SH-SY5Y (cell line): ENCODE data around the gene ACER2.

ENCODE experiments used
- GATA2 ChIP-seq: IDR thresholded peaks from 2 replicates; pipeline ENCODE4 v1.6.1; 2011; ENCODE audit warnings: mild to moderate bottlenecking, low read depth, low read length
- GATA3 ChIP-seq: IDR thresholded peaks from 2 replicates; pipeline ENCODE4 v1.6.1; 2011; ENCODE audit warnings: low read depth, mild to moderate bottlenecking, low read length, moderate library complexity

Gene ACER2

DNA sequence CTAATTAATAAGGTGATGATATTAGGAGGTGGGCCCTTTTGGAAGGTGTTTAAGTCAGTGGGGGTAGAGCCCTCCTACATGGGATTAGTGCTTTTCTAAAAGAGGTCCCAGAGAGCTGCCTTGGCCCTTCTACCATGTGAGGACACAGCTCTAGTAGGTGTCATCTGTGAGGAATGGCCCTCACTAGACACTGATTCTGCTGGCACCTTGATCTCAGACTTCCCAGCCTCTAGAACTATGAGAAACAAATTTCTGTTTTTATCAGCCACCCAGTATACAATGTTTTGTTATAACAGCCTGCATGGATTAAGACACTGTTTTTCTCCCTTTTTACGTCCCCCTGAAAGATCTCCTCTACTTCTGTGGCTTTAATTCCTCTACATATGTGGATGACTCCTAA is 31.6 kb downstream of the ACER2 start:
- TF ChIP-seq GATA3 (no peak), GATA2 (no peak)

GRCh38 chr9:19440823-19441580 is 32.2 kb downstream of the ACER2 start:
- TF ChIP-seq GATA2 (no peak), GATA3 (no peak)

DNA sequence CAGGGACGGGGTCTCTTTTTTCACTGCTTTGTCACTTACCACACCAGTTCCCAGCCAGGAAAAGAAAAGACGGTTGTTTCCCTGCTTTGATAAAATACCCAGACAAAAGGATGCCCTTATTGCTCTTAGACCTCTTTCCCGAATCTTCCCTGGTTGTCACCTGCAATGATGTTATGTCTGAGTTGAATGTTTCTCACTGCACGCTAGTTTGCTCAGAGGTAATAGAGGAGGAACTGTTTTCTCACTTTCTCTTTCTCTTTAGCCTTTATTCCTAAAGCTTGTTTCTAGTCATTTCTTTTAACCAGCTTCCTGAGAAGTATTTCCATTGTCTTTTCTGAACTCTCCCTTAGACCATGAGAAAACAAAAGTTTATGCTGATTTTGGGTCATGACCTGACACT is 32.9 kb downstream of the ACER2 start:
- no peak for TF ChIP-seq GATA2
- TF ChIP-seq GATA3 = no peak

- TF ChIP-seq GATA2 = no peak
- no peak for TF ChIP-seq GATA3
Measured at GRCh38 chr9:19442240-19442639, 33.4 kb downstream of the ACER2 start.

DNA sequence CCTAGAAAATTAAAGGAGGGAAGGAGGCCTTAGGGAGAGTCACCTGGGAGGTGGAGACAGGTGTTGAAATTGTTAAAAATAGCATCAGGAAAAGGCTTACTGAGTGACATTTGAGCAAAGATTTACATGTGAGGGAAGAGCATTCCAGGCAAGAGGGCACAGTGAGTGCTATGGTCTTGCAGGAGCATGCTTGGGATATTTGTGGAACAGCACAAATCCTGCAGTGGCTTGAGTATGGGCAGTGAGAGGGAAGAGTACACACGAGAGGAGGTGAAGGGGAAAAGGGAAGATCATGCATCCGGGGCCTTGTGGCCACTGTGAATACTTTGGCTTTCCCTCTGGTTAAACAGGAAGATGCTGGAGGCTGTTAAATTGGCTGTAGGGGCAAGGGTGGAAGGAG is 36.6 kb downstream of the ACER2 start:
- no peak for TF ChIP-seq GATA2
- TF ChIP-seq GATA3 = no peak

- TF ChIP-seq GATA3 (no peak), GATA2 (no peak)
Measured at GRCh38 chr9:19446361-19446861, 37.6 kb downstream of the ACER2 start.

DNA sequence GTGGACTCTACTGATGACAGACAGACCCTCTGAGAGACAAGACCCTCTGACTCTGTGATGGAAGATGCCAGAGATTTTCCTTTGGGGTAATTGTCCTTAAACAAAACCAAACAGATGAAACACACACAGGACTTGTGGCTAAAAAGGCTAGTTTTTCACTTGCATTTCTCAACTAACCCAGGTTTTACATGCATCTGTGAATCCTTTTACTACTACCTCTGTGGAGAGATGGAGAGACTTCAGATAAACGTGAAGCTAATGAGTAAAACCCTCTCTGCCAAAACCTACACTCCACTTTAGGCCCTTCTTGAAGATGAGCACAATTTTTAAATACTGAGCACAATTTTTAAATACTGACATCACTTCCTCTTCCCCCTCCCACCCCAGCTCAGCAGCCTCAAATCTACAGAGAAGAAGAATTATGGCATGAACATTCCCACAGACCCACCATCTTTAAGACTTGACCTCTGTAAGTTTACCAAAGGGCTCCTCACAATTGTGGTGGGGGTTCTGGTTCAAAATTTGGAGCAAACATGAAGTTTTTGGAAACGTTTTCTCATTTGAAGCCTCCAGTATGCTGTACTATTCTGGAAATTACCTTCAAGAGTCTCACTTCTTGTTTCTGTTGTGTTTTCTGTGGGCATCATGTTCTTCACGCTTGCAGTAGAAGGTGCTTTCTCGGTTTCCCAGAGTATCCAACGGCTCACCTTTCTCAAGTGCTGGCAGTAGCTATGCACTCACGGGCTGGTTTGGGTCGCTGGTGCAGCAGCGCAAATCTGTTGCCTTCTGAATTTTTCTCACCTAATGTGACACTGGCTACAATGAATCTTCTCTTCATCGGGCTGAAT is 42.7 kb downstream of the ACER2 start:
- TF ChIP-seq GATA3 (no peak), GATA2 (no peak)

DNA sequence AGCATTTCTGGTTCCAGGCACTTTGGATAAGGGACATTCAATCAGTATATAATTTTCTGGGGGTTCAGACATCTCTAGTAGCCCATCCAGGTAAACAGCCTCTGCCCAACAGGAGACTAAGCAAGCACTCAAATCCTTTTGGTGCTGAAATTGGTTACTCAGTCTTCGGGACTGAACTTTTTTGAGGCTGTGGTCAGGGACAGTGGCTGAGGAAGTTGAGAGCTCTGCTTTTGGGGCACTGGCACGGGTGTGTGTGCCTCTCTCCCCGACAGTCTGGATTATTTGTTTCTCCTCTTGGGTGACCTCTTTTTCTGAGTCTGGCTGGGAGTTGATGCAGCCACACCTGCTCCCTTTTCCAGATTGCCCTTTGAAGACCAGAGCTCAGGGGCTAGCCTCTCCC is 47.6 kb downstream of the ACER2 start:
- TF ChIP-seq GATA2 = no peak
- no peak for TF ChIP-seq GATA3

DNA sequence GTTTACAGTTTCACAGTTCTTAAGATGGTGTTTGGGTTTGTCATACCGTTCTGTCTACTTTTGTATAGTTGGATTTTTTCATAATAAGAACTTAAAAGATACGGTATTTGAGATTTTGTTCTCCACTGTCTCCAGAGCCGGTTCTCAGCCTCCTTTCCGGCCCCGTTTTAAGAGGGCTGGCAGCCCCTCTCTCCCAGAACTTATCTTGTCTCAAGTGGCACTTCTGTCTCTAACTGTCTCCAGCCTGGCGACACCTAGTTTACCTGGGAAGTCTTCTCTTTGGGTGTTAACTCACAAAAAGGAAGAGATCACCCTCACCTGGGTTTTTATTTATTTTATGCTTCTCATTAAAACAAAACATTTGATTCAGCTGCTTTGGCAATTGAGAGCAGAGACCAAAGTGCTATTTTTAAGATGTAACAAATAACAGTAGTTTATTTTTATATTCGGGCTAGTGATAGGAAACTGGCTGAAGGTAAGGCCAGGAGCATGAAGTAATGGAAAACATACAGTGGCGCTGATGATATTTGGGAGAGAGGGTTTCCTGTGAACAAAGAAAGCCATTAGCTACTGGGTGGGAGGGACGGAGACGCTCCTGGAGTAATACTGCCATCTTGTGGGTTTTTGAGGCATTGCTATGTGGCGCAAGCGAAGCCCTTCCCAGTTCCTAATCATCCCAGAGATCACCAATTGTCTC is 48.3 kb downstream of the ACER2 start:
- TF ChIP-seq GATA3 = no peak
- TF ChIP-seq GATA2 = peak; percentile 86

DNA sequence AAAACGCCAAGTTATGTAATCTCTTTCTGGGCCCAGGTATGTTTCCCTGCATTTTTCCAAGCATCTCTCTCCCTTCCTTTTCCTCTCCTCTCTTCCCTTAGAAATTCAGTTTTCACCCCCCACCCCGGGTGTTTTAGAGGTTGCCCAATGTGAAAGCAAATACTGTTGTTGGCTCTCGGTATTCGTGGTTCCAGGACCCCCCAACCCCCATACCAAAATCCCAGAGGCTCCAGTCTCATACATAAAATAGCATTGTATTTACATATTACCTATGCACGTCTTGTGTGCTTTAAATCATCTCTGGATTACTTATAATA is 48.8 kb downstream of the ACER2 start:
- no peak for TF ChIP-seq GATA2
- TF ChIP-seq GATA3 = no peak

GRCh38 chr9:19460243-19460642 is 51.4 kb downstream of the ACER2 start:
- TF ChIP-seq GATA3 (no peak), GATA2 (no peak)

DNA sequence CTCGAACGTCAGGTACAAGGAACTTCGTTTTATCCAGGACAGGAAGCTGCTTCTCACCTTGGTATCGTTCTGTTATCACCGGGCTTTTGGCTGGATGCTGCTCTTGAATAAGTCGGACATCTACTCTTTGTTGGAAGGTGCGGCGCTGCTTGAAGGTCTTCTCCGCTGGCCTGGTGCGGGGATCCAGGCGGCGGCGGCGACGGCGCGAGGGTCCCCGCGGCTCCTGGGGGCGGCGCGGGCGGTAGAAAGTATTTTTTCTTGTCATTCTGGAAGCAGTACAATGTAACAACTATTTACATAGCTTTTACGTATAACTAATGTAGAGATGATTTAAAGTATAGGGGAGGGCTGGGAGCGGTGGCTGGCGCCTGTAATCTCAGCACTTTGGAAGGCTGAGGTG is 52.3 kb downstream of the ACER2 start:
- no peak for TF ChIP-seq GATA2
- TF ChIP-seq GATA3 = no peak

- TF ChIP-seq GATA3 (no peak), GATA2 (no peak)
Measured at GRCh38 chr9:19464061-19464763, 55.4 kb downstream of the ACER2 start.
